Esophagus squamous epithelium (tissue), 4 donors: ENCODE data around the gene GTF2I.
"Not testable (repeated sequence)": the region's sequence is repeated elsewhere in the genome, so short reads cannot be mapped to it uniquely, and the experiment has no call there.

Source experiments
- CTCF ChIP-seq, 6 experiments: fragments of 450-650 bp in 4 of 6; fragments of 200-600 bp in 2 of 6; sonication (generic) in 2 of 6; IDR thresholded peaks; one replicate each; pipeline ENCODE4 v1.5.1; 2016 to 2019; ENCODE audit warnings: antibody characterized with exemption in 6 of 6, mild to moderate bottlenecking in 4 of 6, moderate library complexity in 4 of 6
- POLR2A ChIP-seq, 4 donors: fragments of 450-650 bp; IDR thresholded peaks; one replicate each; pipeline ENCODE4 v1.6.1; 2017; ENCODE audit warnings: antibody characterized with exemption in 4 of 4, mild to moderate bottlenecking in 4 of 4, moderate library complexity in 3 of 4

GRCh38 chr7:74766991-74767390 is 109.5 kb downstream of the GTF2I start:
- TF ChIP-seq CTCF, POLR2A (IDR thresholded peaks at IDR 0.05): not testable (repeated sequence)
